Stimulated activated CD8-positive, alpha-beta memory T cell treated with anti-CD3 and anti-CD28 coated beads, Interleukin-7, amount 100 ng/mL, for 24 hours (primary cell): ENCODE results near the gene ZMYND10.

ENCODE experiments used
- DNase-seq: peaks from one replicate; pipeline ENCODE4 v3.0.0-alpha.2; 2020; ENCODE audit warnings: low read depth

ZMYND10 gene

GRCh38 chr3:50370594-50370993 lies 25.1 kb upstream of the ZMYND10 start:
- no peak for DNase-seq

GRCh38 chr3:50369012-50369670 lies 23.6 kb upstream of the ZMYND10 start:
- DNase-seq = no peak

GRCh38 chr3:50365842-50366220 lies 20.3 kb upstream of the ZMYND10 start:
- no peak for DNase-seq

DNA sequence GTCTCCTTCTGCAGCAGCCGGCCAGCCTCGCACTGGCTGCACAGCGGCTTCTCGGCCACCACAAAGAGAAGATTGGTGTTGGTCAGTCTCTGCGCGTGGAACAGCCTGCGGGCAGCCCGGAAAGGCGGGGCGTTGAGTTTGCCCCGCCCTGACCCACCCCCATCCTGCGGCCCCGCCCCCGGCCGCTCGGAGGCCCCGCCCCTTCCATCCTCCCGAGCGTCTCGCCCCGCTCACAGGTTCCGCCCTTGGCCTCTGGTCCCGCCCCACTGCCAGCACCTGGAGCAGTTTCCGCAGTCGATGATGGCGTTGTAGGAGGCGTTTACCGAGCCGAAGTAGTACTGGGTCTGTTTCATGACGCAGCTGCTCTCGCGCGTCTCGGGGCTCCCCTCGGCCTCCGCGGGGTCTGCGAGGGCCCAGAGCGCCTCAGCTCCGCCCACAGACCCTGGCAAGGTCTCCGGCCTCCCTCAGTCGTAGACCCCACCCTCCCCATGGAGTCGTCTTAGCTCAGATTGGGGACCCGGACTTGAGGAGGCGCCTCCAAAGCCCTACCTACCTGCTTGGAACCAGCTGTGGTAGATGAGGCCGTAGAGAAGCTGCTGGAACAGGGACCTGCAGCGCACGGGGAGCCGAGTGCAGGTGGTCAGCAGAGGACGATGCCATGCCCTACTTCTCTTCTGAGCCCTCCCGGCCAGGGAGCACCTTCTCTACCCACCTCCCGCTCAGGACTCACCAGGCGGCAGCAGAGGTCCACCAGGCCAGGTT lies 19.7 kb upstream of the ZMYND10 start:
- DNase-seq = peak; percentile 88

- no peak for DNase-seq
These were observed 19.1 kb upstream of the ZMYND10 start for GRCh38 chr3:50364573-50365079.

- no peak for DNase-seq
These were observed 14.2 kb upstream of the ZMYND10 start for GRCh38 chr3:50359760-50360110.

DNA sequence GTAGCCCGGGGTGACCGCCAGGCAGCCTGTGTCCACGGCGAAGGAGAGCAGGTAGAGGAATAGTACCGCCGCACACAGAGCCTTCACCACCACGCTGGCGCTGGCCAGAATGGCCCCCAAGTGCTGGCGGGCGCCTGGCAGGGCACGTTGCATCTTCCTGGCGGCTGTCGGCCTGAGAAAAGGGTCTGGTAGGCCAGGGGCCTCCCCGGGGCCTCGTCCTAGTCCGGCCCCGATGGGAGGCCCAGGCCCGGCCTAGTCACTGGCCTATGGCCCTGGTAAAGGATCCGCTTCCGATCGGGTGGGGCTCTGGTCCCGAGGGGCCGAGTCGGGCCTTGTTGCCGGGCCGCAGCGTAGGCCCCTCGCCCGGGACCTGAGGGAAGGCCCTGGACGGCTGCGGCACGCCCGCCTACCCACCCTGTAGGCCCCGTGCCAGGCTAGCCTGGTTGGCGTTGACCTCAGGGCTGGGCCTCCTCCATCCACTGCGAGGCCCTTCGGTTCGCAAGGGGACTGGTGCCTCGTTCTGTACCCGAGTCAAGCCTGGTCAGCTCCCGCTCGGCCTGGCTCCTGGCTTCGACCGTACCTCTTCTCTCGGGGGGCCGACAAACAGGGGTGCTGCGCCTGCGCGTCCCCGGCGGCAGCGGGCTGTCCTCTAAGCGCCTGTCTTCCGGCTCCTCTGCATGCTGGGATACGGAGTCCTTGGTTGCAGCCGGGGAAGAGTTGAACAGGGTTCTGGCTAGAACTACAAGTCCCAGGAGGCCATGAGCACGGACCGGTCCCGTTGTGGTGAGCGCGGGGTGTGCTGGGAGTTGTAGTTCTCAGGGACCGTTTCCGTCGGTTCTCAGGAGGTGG lies 13.6 kb upstream of the ZMYND10 start, which contains the start of gene TMEM115:
Gene TMEM115, minus strand, starts transcription at position 611 of the 849 bp plus-strand sequence. Its CDS starts 458 bp downstream, at position 153.
- peak; percentile 87 for DNase-seq

GRCh38 chr3:50358355-50358910 lies 12.9 kb upstream of the ZMYND10 start:
- no peak for DNase-seq

- no peak for DNase-seq
These were observed 11.9 kb upstream of the ZMYND10 start for GRCh38 chr3:50357481-50357880.

- DNase-seq = no peak
These were observed 11.0 kb upstream of the ZMYND10 start for GRCh38 chr3:50356553-50356952.

- DNase-seq = no peak
These were observed 10.5 kb upstream of the ZMYND10 start for GRCh38 chr3:50355829-50356552.

DNA sequence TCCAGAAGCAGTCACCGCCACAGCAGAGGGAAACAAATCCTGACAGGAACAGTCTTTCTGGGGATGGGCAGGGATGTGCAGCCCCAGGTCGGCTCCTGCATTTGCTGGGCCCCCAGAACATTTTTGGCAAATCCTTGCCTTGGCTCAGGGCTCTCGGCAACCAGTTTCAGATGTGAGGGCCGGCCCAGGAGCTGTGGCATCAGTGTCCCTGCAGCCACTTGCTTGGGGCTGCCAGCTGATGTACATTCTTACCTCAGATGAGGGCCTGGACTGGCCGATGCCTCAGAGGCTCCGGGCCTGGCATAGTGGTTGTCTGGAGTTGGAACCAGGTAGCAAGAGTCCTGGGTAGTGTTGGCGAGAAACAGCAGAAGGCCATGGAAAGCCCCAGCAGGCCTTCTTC lies 9.3 kb upstream of the ZMYND10 start:
- DNase-seq = no peak

GRCh38 chr3:50354186-50354764 lies 8.7 kb upstream of the ZMYND10 start:
- DNase-seq = no peak

- DNase-seq = no peak
These were observed 7.9 kb upstream of the ZMYND10 start for GRCh38 chr3:50353245-50354004.

DNA sequence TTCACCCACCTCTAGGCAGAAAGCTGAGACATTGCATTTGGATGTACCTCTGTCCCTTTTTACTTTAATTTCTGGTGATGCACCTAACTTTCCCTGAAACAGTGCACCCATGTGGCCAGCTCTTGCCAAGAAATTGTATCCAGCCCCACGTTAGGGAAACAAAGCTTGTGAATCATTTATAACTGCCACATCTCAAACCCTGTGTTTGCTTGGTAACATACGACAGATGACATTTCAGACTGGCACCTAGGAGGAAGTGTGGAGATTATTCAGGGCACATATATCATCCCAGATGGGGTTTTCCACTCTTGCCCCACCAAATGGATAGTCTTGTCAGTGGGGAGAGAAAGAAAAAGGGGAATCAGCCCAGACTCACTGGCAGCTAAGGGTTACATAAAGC lies 7.2 kb upstream of the ZMYND10 start:
- no peak for DNase-seq

- no peak for DNase-seq
These were observed 5.8 kb upstream of the ZMYND10 start for GRCh38 chr3:50351323-50351697.

GRCh38 chr3:50350527-50351322 lies 5.2 kb upstream of the ZMYND10 start, which contains the start of the genes CYB561D2 and NPRL2:
Gene CYB561D2 (plus strand): TSS chr3:50350862. CDS start chr3:50351434, 572 bp downstream.
Gene NPRL2 (minus strand): TSS chr3:50350775. CDS start chr3:50350652, 123 bp downstream.
- DNase-seq = peak; percentile 99

GRCh38 chr3:50350213-50350526 lies 4.6 kb upstream of the ZMYND10 start:
- no peak for DNase-seq

GRCh38 chr3:50347187-50347813 lies 1.8 kb upstream of the ZMYND10 start:
- DNase-seq = peak; percentile 50
